ENCODE measurements around the gene TTYH2.

DNA sequence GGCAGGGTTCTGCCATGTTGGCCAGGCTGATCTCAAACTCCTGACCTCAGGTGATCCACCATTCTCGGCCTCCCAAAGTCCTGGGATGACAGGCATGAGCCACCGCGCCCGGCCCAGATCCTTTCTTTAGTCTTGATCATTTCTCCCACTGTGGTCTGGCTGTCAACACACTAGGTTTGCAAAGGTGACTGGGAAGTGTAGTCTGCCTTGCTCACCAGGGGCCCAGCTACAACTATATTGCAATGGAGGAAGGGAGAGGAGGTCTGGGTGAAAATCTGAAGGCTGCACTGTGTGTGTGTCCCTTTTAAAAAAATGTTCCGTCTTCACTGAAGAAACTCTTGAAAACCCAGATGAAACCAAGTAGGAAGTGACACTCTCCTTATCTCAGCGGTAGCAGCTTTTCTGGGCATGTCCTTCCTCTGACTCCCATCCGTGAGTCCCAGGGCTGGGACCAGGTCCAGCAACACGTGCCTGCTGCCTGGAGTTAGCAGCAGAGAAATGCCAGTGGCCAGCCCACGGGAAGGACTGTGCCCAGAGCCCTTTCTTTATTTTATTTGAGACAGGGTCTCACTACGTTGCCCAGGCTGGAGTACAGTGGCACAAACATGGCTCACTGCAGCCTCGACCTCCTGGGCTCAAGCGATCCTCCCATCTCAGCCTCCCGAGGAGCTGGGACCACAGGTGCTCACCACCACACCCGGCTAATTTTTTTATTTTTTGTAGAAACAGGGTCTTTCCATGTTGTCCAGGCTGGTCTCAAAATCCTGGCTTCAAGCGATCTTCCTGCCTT, 94.8 kb downstream of the TTYH2 start:
- TF ChIP-seq, protein P1, sequence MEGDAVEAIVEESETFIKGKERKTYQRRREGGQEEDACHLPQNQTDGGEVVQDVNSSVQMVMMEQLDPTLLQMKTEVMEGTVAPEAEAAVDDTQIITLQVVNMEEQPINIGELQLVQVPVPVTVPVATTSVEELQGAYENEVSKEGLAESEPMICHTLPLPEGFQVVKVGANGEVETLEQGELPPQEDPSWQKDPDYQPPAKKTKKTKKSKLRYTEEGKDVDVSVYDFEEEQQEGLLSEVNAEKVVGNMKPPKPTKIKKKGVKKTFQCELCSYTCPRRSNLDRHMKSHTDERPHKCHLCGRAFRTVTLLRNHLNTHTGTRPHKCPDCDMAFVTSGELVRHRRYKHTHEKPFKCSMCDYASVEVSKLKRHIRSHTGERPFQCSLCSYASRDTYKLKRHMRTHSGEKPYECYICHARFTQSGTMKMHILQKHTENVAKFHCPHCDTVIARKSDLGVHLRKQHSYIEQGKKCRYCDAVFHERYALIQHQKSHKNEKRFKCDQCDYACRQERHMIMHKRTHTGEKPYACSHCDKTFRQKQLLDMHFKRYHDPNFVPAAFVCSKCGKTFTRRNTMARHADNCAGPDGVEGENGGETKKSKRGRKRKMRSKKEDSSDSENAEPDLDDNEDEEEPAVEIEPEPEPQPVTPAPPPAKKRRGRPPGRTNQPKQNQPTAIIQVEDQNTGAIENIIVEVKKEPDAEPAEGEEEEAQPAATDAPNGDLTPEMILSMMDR (IDR thresholded peaks at IDR 0.05), result no peak
- no peak for TF ChIP-seq POLR2A (IDR thresholded peaks at IDR 0.05)
